ENCODE measurements around the gene TRPM2. TPM values are rescaled to one million over a fixed set of nuclear protein-coding genes. Genes with fewer than 3 reads are reported as not detected.

Gene TRPM2
- total and polyA plus RNA-seq, 10 of the 15 experiments (the other 5 are each of a cell fraction or from before 2014, with no cell fraction given) = 0.03 to 9.1 (median 2.6) TPM

GRCh38 chr21:44312089-44312488, 41.3 kb upstream of the TRPM2 start:
- no peak overlapping the region for H2AFZ ChIP-seq (ENCODE audit: control insufficient read depth, low read depth, low read length)
- no peak for TF ChIP-seq CUX1 (IDR thresholded peaks at IDR 0.05; ENCODE audit: insufficient replicate concordance, low read depth, low read length)
- 98% methylated on average over 22 of the region's 22 CpGs for WGBS (ENCODE audit: insufficient coverage, insufficient replicate concordance, low lambda C conversion rate, missing lambda C conversion rate)
- no peak overlapping the region for H3K27ac ChIP-seq (ENCODE audit: control insufficient read depth, insufficient read depth)
- no peak overlapping the region for H3K4me2 ChIP-seq (ENCODE audit: control insufficient read depth, insufficient read depth)
- no peaks in the 10 kb centered on the region for H3K4me1 ChIP-seq (ENCODE audit: control insufficient read depth, insufficient read depth, low read length)
- DNase-seq (ENCODE audit: low read depth, low spot score) (no peak), FAIRE-seq (no peak), ATAC-seq (no peak)
- H4K20me1 ChIP-seq (ENCODE audit: control insufficient read depth, insufficient read depth) = no peaks in the 10 kb centered on the region
- no peaks in the 10 kb centered on the region for H3K9me3 ChIP-seq (replicated peaks; ENCODE audit: control insufficient read depth, insufficient read depth, low read length)
- intact Hi-C loops (cut with micrococcal nuclease; ENCODE audit: unreplicated experiment) (no loop called here), in situ Hi-C loops (cut with MboI) (no loop called here)
- POLR2A ChIA-PET = no interaction called here
- CTCF ChIA-PET = no interaction called here
- no peak overlapping the region for H3K4me3 ChIP-seq
- H3K79me2 ChIP-seq (ENCODE audit: control insufficient read depth, insufficient read depth, low read length) = no peaks in the 10 kb centered on the region
- H3K36me3 ChIP-seq (ENCODE audit: control insufficient read depth in 2 of 2, insufficient read depth in 2 of 2, low read length in 1 of 2) = peaks cover 19 to 50% of the 10 kb centered on the region in 2 experiments; a peak in 3 of 4 replicates
- H3K27me3 ChIP-seq (replicated peaks in 1 of 2; ENCODE audit: control insufficient read depth in 2 of 2, insufficient read depth in 2 of 2, low read length in 1 of 2) = no peaks in the 10 kb centered on the region
- H3K9ac ChIP-seq (ENCODE audit: control insufficient read depth, insufficient read depth, low read length) = no peak overlapping the region
- SMC1A ChIA-PET (ENCODE audit: uncharacterized antibody, unreplicated experiment) = no interaction called here
- RAD21 ChIA-PET (ENCODE audit: unreplicated experiment) = no interaction called here
- no TSS peak for BruUV-seq (replicated peaks)

DNA sequence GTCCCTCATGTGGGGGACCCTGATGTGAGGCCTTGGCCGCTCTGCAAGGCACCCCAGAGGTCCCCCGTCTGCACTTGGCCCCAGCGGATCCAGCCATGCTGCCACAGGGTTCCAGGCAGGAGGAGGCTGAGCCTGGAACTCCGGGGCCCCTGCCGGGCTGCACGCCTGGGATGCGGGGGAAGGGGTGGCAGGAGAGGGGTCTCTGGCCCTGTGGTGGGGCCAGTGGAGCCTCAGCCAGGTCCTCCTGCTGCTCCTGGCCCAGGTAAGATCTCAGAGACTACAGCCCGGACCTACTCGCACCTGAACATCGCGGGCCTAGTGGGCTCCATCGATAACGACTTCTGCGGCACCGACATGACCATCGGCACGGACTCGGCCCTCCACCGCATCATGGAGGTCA, 40.7 kb upstream of the TRPM2 start:
- no peaks in the 10 kb centered on the region for H3K79me2 ChIP-seq (ENCODE audit: control insufficient read depth, insufficient read depth, low read length)
- H3K9ac ChIP-seq (ENCODE audit: control insufficient read depth, insufficient read depth, low read length) = no peak overlapping the region
- ChIA-PET RAD21 (ENCODE audit: unreplicated experiment) (no interaction called here), SMC1A (ENCODE audit: uncharacterized antibody, unreplicated experiment) (no interaction called here), CTCF (no interaction called here), POLR2A (no interaction called here)
- no peak overlapping the region for H2AFZ ChIP-seq (ENCODE audit: control insufficient read depth, low read depth, low read length)
- DNase-seq (ENCODE audit: low read depth, low spot score) = no peak
- WGBS (ENCODE audit: insufficient coverage, insufficient replicate concordance, low lambda C conversion rate, missing lambda C conversion rate) = 98% methylated on average over 19 of the region's 19 CpGs
- H4K20me1 ChIP-seq (ENCODE audit: control insufficient read depth, insufficient read depth) = no peaks in the 10 kb centered on the region
- in situ Hi-C loops (cut with MboI) = no loop called here
- BruUV-seq (replicated peaks) = no TSS peak
- H3K9me3 ChIP-seq (replicated peaks; ENCODE audit: control insufficient read depth, insufficient read depth, low read length) = no peaks in the 10 kb centered on the region
- H3K4me1 ChIP-seq (ENCODE audit: control insufficient read depth, insufficient read depth, low read length) = no peaks in the 10 kb centered on the region
- no peak overlapping the region for H3K27ac ChIP-seq (ENCODE audit: control insufficient read depth, insufficient read depth)
- H3K4me2 ChIP-seq (ENCODE audit: control insufficient read depth, insufficient read depth) = no peak overlapping the region
- peaks cover 20 to 47% of the 10 kb centered on the region in 2 experiments; a peak in 3 of 4 replicates for H3K36me3 ChIP-seq (ENCODE audit: control insufficient read depth in 2 of 2, insufficient read depth in 2 of 2, low read length in 1 of 2)
- H3K27me3 ChIP-seq (replicated peaks in 1 of 2; ENCODE audit: control insufficient read depth in 2 of 2, insufficient read depth in 2 of 2, low read length in 1 of 2) = no peaks in the 10 kb centered on the region
- ATAC-seq = no peak
- no peak for FAIRE-seq
- intact Hi-C loops (cut with micrococcal nuclease; ENCODE audit: unreplicated experiment) = no loop called here
- TF ChIP-seq NFYB (IDR thresholded peaks at IDR 0.05; ENCODE audit: insufficient read depth, low read depth, low read length) (no peak), CBFB (IDR thresholded peaks at IDR 0.05; ENCODE audit: low read depth) (no peak), GABPA (IDR thresholded peaks at IDR 0.05; ENCODE audit: low read depth) (no peak), IKZF2 (IDR thresholded peaks at IDR 0.05) (no peak), EGR1 (IDR thresholded peaks at IDR 0.05; ENCODE audit: borderline replicate concordance in 1 of 2, low read depth in 2 of 2, low read length in 2 of 2) (no peak), CEBPB (IDR thresholded peaks at IDR 0.05; ENCODE audit: borderline replicate concordance in 1 of 2, low read depth in 2 of 2, low read length in 2 of 2) (no peak), PAX8 (IDR thresholded peaks at IDR 0.05) (no peak), BCL11A (IDR thresholded peaks at IDR 0.05; ENCODE audit: low read depth, low read length) (no peak), STAT3 (IDR thresholded peaks at IDR 0.05; ENCODE audit: low read depth, low read length) (no peak)
- H3K4me3 ChIP-seq = no peak overlapping the region
